Dermis microvascular lymphatic vessel endothelial cell (primary cell): Measurements from ENCODE around the gene SNX18. TPM values are rescaled to one million over a fixed set of nuclear protein-coding genes. Genes with fewer than 3 reads are reported as not detected.
"Not testable (repeated sequence)": the region's sequence is repeated elsewhere in the genome, so short reads cannot be mapped to it uniquely, and the experiment has no call there.

Experiments used
- DNase-seq, 2 donors: peaks; one replicate each; pipeline versions ENCODE4 v3.0.0 to v3.0.0-alpha.2; 2010; ENCODE audit warnings: low read depth in 2 of 2
- total RNA-seq: library from RNA; depleted of rRNA; stranded (reverse); fragments of >200 nt; gene quantifications from 2 replicates; pipeline ENCODE4 v1.2.1, GENCODE V29; 2014

Gene SNX18
- total RNA-seq, result 8.7 and 15.2 TPM in 2 replicates

- peak; percentile 79 to 95 for DNase-seq
Measured at GRCh38 chr5:54517512-54518145, at the start of gene SNX18. TSS of gene SNX18 (plus strand) at chr5:54517759. CDS start at chr5:54517953, 194 bp downstream.

DNA sequence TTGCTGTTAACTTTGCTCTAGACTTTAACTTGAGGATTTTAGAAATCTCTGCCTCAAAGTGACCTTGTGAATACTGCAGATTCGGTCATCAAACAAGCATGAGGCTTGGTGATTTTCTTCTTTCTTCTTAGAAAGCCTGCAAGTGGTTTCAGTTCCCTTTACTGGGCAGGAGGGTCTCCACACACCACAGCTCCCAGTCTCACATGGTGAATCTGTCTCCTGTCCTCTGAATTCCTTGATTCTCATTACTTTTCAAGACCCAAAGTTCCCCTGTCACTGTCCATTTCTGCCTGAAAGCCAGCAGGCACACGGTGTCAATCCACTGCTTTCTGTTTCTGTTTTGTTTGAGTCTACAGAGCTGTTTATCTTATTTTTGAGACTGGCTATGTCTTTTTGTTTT lies 47.9 kb upstream of the SNX18 start:
- DNase-seq, result no peak

GRCh38 chr5:54470128-54470527 lies 47.4 kb upstream of the SNX18 start:
- DNase-seq, result no peak

GRCh38 chr5:54470677-54471076 lies 46.9 kb upstream of the SNX18 start:
- no peak for DNase-seq

- DNase-seq, result no peak
Measured at GRCh38 chr5:54471398-54471797, 46.2 kb upstream of the SNX18 start.

DNA sequence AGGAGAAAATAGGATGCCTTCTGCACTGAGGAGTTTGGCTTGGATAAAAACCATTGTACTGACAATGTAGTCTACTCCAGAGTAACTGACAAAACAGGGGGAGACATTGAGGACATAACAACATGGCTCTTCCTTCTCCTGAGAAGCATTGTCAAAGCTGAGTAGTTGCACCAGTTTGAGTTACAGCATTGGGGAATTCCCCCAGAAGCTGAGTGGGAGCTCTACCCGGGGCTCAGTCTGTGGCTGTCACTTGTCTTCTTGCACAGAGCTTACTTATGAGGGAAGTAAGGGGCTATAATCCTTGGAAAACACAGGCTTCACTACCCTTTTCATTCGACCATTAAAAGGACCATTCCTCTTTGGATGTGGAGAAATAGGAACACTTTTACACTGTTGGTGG lies 40.9 kb upstream of the SNX18 start:
- no peak for DNase-seq

GRCh38 chr5:54477941-54478478 lies 39.5 kb upstream of the SNX18 start:
- no peak for DNase-seq

DNA sequence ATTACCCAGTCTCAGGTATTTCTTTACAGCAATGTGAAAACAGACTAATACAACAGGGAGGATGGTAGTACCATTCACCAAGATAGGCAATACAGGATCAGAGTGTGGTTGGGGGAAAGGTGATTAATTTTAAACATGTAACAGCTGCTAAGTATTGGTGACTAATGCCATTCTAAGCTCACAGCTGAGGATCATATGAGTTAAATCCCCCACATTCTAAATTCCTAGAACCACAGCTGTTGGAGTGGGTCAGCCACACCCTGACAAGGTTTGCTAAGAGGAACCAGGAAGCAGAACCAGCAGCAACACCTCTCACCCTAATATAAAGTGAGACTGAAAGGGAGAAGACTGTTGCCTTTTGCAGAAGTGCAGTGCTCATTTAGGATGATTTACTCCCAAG lies 37.3 kb upstream of the SNX18 start:
- DNase-seq, result no peak

DNA sequence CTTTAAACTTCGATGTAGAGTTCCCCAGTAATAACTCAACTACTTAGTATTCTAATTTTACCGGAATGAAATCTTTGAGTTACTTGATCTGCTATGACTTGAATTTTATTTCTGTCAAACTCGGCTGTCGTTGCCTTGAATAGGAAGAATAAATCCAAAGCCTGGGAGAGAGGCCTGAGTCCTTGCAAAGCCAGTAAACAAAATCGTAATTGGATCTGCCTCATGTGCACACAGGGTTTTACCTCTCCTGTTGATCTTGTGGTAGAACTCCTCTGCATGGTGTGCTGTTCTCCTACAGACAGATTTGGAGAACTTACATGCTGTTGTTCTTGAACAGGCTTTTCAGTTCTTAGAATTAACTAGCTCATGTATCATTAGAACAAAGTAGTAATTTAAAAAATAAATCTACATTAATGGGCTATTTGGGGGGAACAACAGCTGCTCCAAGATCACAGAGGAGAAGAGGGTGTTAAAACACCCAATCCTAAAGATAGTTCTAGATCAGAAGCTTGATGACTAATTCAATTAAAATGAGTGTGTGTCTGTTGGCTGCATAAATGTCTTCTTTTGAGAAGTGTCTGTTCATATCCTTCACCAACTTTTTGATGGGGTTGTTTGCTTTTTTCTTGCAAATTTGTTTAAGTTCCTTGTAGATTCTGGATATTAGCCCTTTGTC lies 33.2 kb upstream of the SNX18 start:
- no peak for DNase-seq

GRCh38 chr5:54485659-54486058 lies 31.9 kb upstream of the SNX18 start:
- not testable (repeated sequence) for DNase-seq

GRCh38 chr5:54489648-54489979 lies 27.9 kb upstream of the SNX18 start:
- DNase-seq, result not testable (repeated sequence)

- DNase-seq, result no peak
Measured at GRCh38 chr5:54491326-54491725, 26.2 kb upstream of the SNX18 start.

DNA sequence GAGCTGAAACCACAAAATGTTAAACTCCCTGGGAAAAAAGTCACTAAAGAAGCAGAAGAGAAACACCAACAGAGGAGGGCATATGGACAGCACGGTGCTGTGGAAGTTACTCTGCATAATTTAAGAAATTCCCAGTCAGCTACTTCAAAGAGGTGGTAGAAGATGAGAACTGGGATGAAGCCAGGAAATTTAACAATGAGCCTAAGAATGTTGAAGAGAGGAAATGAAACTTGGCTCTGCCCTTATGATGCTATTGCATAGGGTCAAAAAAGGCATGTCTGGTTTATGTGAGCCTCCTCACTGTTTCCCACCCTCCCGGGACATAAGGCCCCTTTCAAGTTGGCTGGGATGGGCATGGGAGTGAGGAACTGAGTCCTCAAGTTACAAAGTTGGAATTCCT lies 25.4 kb upstream of the SNX18 start:
- DNase-seq, result no peak

- DNase-seq, result no peak
Measured at GRCh38 chr5:54495027-54495426, 22.5 kb upstream of the SNX18 start.

GRCh38 chr5:54514291-54514690 lies 3.3 kb upstream of the SNX18 start:
- DNase-seq, result no peak

DNA sequence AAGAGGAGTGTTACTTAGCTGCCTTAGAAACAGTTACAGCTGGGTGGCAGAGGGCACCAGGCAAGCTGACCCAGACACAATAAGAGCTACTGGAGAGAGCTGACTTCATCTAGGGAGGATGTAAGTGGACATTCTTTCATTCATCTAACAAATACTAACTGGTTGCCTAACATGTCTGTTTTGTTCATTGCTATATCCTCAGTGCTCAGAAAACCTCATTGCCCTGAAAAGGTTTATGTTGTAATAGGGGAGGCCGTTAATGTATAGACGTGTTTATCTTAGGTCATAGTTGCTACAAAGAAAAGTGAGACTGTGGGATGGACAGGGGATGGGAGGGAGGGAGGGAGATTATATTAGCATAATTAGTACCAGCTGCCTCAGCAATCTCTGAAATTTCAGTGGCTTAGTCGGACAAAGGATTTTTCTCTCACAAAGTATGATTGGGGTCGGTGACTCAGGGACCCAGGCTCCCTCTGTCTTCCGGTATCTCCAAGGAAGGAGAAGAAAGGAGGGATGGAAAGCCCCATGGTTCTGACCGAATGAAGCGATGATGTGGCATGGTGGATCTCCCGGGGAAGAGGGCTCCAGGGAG lies 2.6 kb upstream of the SNX18 start:
- DNase-seq, result no peak

- no peak for DNase-seq
Measured at GRCh38 chr5:54515634-54516033, 1.9 kb upstream of the SNX18 start.

DNA sequence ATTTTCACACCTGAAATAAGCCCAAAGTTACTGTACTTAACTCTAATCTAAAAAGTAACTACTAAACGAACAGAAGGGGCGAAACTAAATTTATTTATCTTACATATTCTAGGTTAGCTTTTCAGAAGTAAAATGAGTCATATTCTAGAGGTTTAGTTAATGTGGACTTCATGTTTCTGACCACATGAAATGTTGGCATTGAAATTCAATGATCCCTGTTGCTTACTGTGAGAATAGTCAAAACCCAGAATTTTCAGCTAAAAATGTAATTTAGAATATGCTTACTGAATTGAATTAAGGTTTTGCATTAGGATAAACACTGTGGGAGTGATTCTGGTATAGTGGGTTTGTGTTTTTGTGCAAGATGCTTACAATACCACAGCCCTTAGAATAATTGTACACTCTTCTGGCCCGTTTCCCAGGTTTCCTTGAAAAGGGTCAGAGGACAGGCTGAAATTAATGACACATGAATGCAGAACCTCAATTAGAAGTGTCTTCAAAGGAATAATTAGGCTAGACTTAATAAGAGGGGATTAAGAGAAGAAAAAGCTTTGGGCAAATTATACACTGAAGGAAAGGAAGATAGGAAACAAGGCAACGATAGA lies 1.4 kb upstream of the SNX18 start:
- DNase-seq, result no peak

GRCh38 chr5:54517174-54517511 lies 416 bp upstream of the SNX18 start:
- DNase-seq, result no peak

GRCh38 chr5:54518146-54518817 lies 723 bp downstream of the SNX18 start:
- peak in 1 of 2 donors; percentile 61 for DNase-seq

DNA sequence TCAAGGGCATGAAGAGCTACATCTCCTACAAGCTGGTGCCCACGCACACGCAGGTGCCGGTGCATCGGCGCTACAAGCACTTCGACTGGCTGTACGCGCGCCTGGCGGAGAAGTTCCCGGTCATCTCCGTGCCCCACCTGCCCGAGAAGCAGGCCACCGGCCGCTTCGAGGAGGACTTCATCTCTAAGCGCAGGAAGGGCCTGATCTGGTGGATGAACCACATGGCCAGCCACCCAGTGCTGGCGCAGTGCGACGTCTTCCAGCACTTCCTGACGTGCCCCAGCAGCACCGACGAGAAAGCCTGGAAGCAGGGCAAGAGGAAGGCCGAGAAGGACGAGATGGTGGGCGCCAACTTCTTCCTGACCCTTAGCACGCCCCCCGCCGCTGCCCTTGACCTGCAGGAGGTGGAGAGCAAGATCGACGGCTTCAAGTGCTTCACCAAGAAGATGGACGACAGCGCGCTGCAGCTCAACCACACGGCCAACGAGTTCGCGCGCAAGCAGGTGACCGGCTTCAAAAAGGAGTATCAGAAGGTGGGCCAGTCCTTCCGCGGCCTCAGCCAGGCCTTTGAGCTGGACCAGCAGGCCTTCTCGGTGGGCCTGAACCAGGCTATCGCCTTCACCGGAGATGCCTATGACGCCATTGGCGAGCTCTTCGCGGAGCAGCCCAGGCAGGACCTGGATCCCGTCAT lies 1.4 kb downstream of the SNX18 start:
- DNase-seq, result no peak
